Lower leg skin (tissue), 3 donors: ENCODE measurements around the gene PSAPL1.

Experiments used
- POLR2A ChIP-seq, 2 donors: fragments of 450-650 bp; IDR thresholded peaks; one replicate each; pipeline ENCODE4 v1.6.1; 2016 to 2017; ENCODE audit warnings: antibody characterized with exemption in 2 of 2, mild to moderate bottlenecking in 1 of 2, moderate library complexity in 1 of 2
- TF ChIP-seq, protein P1 (sequence below), 3 donors: fragments of 450-650 bp; IDR thresholded peaks; one replicate each; pipeline ENCODE4 v1.5.1; 2016; ENCODE audit warnings: antibody characterized with exemption in 3 of 3, mild to moderate bottlenecking in 3 of 3, moderate library complexity in 2 of 3

DNA sequence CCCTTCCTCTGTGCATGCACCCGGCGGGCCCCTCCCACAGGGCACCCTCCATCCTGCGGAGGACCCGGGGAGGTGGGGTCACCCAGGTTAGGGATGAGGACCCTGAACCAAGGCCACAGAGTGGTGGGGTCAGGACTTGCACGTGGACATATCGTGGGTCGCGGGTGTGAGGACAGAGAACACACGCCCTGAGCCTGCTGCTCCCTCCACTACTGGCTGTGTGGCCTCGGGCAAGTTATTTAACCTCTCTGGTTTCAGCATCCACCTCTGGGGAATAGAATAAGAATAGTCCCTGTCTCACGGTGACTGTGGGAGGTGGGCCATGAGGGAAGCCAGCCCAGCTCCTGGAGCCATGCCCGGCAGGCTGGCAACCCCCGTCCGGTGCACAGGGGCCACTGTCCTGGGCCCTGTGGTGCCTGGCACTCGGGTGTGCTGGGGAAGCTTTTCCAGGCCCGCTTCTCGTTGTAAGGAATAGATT, 5.1 kb downstream of the PSAPL1 start:
- TF ChIP-seq POLR2A (IDR thresholded peaks at IDR 0.05) = no peak
- TF ChIP-seq, protein P1, sequence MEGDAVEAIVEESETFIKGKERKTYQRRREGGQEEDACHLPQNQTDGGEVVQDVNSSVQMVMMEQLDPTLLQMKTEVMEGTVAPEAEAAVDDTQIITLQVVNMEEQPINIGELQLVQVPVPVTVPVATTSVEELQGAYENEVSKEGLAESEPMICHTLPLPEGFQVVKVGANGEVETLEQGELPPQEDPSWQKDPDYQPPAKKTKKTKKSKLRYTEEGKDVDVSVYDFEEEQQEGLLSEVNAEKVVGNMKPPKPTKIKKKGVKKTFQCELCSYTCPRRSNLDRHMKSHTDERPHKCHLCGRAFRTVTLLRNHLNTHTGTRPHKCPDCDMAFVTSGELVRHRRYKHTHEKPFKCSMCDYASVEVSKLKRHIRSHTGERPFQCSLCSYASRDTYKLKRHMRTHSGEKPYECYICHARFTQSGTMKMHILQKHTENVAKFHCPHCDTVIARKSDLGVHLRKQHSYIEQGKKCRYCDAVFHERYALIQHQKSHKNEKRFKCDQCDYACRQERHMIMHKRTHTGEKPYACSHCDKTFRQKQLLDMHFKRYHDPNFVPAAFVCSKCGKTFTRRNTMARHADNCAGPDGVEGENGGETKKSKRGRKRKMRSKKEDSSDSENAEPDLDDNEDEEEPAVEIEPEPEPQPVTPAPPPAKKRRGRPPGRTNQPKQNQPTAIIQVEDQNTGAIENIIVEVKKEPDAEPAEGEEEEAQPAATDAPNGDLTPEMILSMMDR (IDR thresholded peaks at IDR 0.05) = no peak
